Activated naive CD4-positive, alpha-beta T cell treated with anti-CD3 and anti-CD28 coated beads for 36 hours (primary cell): Measurements from ENCODE around the gene ZFP62. TPM values are rescaled to one million over a fixed set of nuclear protein-coding genes. Genes with fewer than 3 reads are reported as not detected.
A peak's percentile ranks its signal among the peaks of the same experiment; 100 is the strongest.
"Not testable (repeated sequence)": the region's sequence is repeated elsewhere in the genome, so short reads cannot be mapped to it uniquely, and the experiment has no call there.

Experiments used
- CTCF ChIA-PET: fragments of 350-600 bp; sonication (Branson Sonifier 250); formaldehyde crosslinking; loops from one replicate; lab custom pipeline; 2021; ENCODE audit warnings: antibody characterized with exemption; lab: Charles Lee
- DNase-seq: peaks from one replicate; pipeline ENCODE4 v3.0.0-alpha.2; 2020
- H3K27ac Mint-ChIP-seq: one replicate; pipeline ENCODE4 v1.8.0; 2021; ENCODE audit warnings: mild to moderate bottlenecking, mixed read lengths
- H3K27me3 Mint-ChIP-seq: one replicate; pipeline ENCODE4 v1.8.0; 2021; ENCODE audit warnings: low read depth, mixed read lengths
- H3K36me3 Mint-ChIP-seq: one replicate; pipeline ENCODE4 v1.8.0; 2021; ENCODE audit warnings: low read depth, mixed read lengths
- H3K4me1 Mint-ChIP-seq: one replicate; pipeline ENCODE4 v1.8.0; 2021; ENCODE audit warnings: low read depth, mixed read lengths
- H3K4me3 Mint-ChIP-seq: one replicate; pipeline ENCODE4 v1.8.0; 2021; ENCODE audit warnings: mild to moderate bottlenecking, moderate library complexity, mixed read lengths
- H3K9me3 Mint-ChIP-seq: one replicate; pipeline ENCODE4 v1.8.0; 2021; ENCODE audit warnings: mixed read lengths
- intact Hi-C: fragments of 100-400 bp; cut with micrococcal nuclease; formaldehyde crosslinking; loops from one replicate; pipeline ENCODE4 v1.15.1; 2023
- total RNA-seq, 2 experiments: library from RNA; stranded (reverse); gene quantifications; one replicate each; pipeline ENCODE4 v1.2.3, GENCODE V29; 2021

Gene ZFP62
- total RNA-seq, 2 experiments from 2014 or later: 21.5 to 23.6 TPM

GRCh38 chr5:180885845-180886529 is 24.9 kb upstream of the ZFP62 start:
- peaks cover 23% of the 10 kb centered on the region for H3K27me3 Mint-ChIP-seq
- H3K4me3 Mint-ChIP-seq, H3K27ac Mint-ChIP-seq, DNase-seq, H3K4me1 Mint-ChIP-seq, CTCF ChIA-PET, H3K36me3 Mint-ChIP-seq, intact Hi-C loops, H3K9me3 Mint-ChIP-seq: not testable (repeated sequence)

DNA sequence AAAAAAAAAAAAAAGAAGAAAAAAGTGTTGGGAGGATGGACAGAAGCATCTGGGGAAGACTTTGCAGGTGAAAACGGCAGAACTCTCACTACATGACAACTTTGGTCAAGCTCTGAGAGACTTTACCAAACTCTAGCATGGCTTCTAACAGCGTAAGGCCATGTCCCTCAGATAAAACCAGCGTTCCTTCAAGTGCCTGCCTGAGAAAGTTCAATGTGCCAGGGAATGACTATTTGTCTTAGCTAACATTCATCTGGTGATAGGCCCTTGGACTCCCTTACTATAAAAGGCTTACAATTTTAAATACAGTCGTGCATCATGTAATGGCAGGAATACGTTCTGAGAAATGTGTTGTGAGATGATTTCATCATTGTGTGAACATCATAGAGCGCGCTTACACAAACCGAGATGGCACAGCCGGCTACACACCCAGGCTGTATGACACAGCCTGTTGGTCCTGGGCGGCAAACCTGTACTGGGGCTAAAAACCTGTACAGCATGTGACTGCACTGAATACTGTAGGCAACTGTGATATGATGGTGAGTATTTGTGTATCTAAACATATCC is 14.9 kb upstream of the ZFP62 start:
- no peak for DNase-seq
- Mint-ChIP-seq H3K36me3 (no peaks in the 10 kb centered on the region), H3K4me3 (no peak overlapping the region), H3K27me3 (no peaks in the 10 kb centered on the region), H3K9me3 (no peaks in the 10 kb centered on the region), H3K4me1 (no peaks in the 10 kb centered on the region), H3K27ac (no peak overlapping the region)
- intact Hi-C loops: no loop called here
- CTCF ChIA-PET: interaction anchor here (0.8 kb wide), 1 partner anchor 282 kb away, joined by 3 read pairs; no protein-coding TSS in a partner anchor

- CTCF ChIA-PET: interaction anchor here (0.6 kb wide), 1 partner anchor 150 kb away, joined by 3 read pairs; no protein-coding TSS in a partner anchor
Measured at GRCh38 chr5:180874804-180875582, 13.9 kb upstream of the ZFP62 start.

GRCh38 chr5:180873615-180874520 is 12.8 kb upstream of the ZFP62 start:
- intact Hi-C loops: no loop called here
- CTCF ChIA-PET: no interaction called here
- H3K9me3 Mint-ChIP-seq: no peaks in the 10 kb centered on the region
- H3K4me3 Mint-ChIP-seq: no peak overlapping the region
- peak; percentile 30 for DNase-seq
- no peak overlapping the region for H3K27ac Mint-ChIP-seq
- no peaks in the 10 kb centered on the region for H3K36me3 Mint-ChIP-seq
- H3K4me1 Mint-ChIP-seq: peaks cover under 1% of the 10 kb centered on the region
- H3K27me3 Mint-ChIP-seq: no peaks in the 10 kb centered on the region

More at GRCh38 chr5:180874804-180875582, 13.9 kb upstream of the ZFP62 start:
- H3K27ac Mint-ChIP-seq: no peak overlapping the region
- no peaks in the 10 kb centered on the region for H3K36me3 Mint-ChIP-seq
- no peak for DNase-seq
- no peaks in the 10 kb centered on the region for H3K27me3 Mint-ChIP-seq
- intact Hi-C loops: no loop called here
- H3K9me3 Mint-ChIP-seq: no peaks in the 10 kb centered on the region
- no peaks in the 10 kb centered on the region for H3K4me1 Mint-ChIP-seq
- no peak overlapping the region for H3K4me3 Mint-ChIP-seq

DNA sequence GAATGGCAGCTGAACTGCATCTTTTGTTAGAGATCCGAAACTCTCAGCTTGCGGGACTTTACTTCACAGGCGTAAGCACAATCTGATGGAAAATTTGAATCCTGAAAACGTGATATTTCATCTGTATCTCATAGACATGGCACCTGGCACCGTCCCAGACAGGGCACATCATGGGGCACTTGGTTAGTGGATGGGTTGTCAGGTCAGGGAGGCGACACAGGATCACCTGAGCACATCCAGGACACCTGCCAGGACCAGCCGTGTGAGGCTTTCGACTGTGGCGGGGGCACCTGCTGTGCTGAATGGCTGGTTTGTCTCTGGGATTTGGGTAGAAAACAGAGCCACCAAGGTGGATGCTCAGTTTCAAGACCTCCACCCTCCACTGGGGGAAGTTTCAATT is 11.3 kb upstream of the ZFP62 start:
- CTCF ChIA-PET: no interaction called here
- no peaks in the 10 kb centered on the region for H3K9me3 Mint-ChIP-seq
- no peaks in the 10 kb centered on the region for H3K27me3 Mint-ChIP-seq
- intact Hi-C loops: no loop called here
- H3K27ac Mint-ChIP-seq: no peak overlapping the region
- peaks cover 4% of the 10 kb centered on the region for H3K4me1 Mint-ChIP-seq
- H3K4me3 Mint-ChIP-seq: no peak overlapping the region
- H3K36me3 Mint-ChIP-seq: no peaks in the 10 kb centered on the region
- DNase-seq: no peak

DNA sequence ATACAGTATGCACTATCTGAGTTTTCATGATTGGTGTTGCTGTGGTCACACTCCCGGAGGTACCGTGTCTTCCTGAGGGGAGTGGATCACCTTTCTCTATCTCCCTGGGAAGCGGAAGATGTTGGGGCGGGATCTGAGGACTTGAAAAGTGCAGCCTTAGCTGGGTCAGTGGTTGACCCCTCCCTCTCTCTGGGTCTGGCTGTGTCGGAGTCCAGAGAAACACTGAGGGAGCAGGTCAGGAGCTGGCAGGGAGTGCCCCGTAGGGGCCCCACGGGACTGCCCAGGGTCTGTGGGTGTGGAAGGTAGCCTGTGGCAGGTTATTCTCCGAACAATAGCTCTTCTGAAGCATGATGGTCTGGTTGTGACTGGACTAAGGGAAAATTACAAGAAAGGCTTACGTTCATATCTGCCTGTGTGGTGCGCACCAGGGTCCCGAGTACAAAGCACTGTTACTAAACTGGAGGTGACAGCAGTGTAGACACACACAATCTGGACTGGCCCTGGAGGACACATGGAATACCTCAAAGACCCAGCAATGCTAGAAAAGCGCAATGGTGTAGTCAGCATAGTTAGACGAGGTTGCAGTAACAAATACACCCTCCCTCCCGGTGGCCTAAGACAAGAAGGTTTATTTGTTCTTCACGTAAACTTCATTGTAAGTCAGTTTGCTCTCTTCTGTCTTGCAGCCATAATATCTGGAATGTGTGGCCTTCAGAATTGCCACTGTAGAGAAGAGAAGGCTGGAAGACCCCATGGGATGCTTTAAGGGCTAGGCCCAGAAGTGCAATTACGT is 9.4 kb upstream of the ZFP62 start:
- H3K27me3 Mint-ChIP-seq: no peaks in the 10 kb centered on the region
- no peaks in the 10 kb centered on the region for H3K36me3 Mint-ChIP-seq
- no peak for DNase-seq
- no peak overlapping the region for H3K4me3 Mint-ChIP-seq
- no peak overlapping the region for H3K27ac Mint-ChIP-seq
- peaks cover 4% of the 10 kb centered on the region for H3K4me1 Mint-ChIP-seq
- CTCF ChIA-PET: interaction anchor here (0.8 to 2.5 kb wide), 2 partner anchors 40 to 214 kb away, joined by 3 to 8 read pairs; no protein-coding TSS in a partner anchor
- intact Hi-C loops: no loop called here
- no peaks in the 10 kb centered on the region for H3K9me3 Mint-ChIP-seq

- Mint-ChIP-seq H3K27me3 (no peaks in the 10 kb centered on the region), H3K4me3 (no peak overlapping the region), H3K9me3 (no peaks in the 10 kb centered on the region), H3K27ac (no peak overlapping the region), H3K4me1 (peaks cover 4% of the 10 kb centered on the region), H3K36me3 (no peaks in the 10 kb centered on the region)
- CTCF ChIA-PET: interaction anchor here (1.4 to 2.5 kb wide), 3 partner anchors 39 to 107 kb away, joined by 4 to 8 read pairs (median 6); no protein-coding TSS in a partner anchor
- intact Hi-C loops: loop anchor here (2.0 kb wide), 3 partner anchors 85 to 289 kb away; no protein-coding TSS in a partner anchor
- DNase-seq: no peak
Measured at GRCh38 chr5:180869587-180869986, 8.5 kb upstream of the ZFP62 start.

DNA sequence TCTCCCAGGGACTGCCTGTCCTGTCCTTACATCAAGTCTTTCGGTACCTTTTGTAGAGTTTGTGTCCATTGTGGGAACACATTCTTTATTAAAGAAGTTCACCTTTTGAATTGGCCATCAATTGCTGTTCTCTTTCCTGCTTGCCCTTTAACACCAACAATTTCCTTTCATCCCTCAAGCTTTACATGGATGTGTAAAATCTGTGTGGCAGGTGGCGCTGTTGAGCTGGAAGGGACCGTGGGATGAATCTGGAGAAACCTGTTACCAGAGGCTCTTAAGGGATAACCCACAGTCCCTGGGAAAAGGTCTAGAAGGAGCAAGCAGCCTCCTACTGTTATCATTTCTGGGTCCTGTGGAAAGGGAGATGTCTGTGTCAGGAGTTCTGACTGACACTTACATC is 7.9 kb upstream of the ZFP62 start:
- Mint-ChIP-seq H3K36me3 (no peaks in the 10 kb centered on the region), H3K27me3 (no peaks in the 10 kb centered on the region), H3K4me1 (peaks cover 4% of the 10 kb centered on the region), H3K27ac (no peak overlapping the region), H3K4me3 (no peak overlapping the region), H3K9me3 (no peaks in the 10 kb centered on the region)
- CTCF ChIA-PET: interaction anchor here (0.6 to 2.5 kb wide), 6 partner anchors 8 to 198 kb away, joined by 3 to 8 read pairs (median 4); no protein-coding TSS in a partner anchor
- DNase-seq: peak; percentile 91
- intact Hi-C loops: loop anchor here (2.0 kb wide), 3 partner anchors 84 to 290 kb away; no protein-coding TSS in a partner anchor

DNA sequence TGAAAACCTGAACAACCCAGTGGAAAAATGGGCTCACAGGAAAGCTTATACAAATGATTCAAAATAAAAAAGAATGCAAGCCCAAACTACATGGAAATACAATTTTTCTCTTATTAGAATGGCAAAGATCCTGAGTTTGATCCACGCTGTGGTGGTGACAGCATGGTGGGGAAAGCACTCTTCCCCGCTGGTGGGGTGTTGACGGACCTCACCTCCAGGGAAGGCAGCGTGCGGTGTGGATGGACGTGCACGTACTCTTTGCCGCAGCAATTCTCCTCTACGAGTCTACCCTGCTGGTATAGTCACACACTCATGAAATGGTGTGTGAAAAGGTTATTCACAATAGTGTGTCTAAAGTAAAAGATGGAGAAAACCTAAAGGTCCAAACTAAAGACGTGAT is 5.9 kb upstream of the ZFP62 start:
- no peak for DNase-seq
- CTCF ChIA-PET: interaction anchor here (0.9 kb wide), 1 partner anchor 36 kb away, joined by 5 read pairs; no protein-coding TSS in a partner anchor
- H3K4me3 Mint-ChIP-seq: no peak overlapping the region
- peaks cover 4% of the 10 kb centered on the region for H3K4me1 Mint-ChIP-seq
- intact Hi-C loops: no loop called here
- no peaks in the 10 kb centered on the region for H3K9me3 Mint-ChIP-seq
- no peaks in the 10 kb centered on the region for H3K27me3 Mint-ChIP-seq
- H3K36me3 Mint-ChIP-seq: no peaks in the 10 kb centered on the region
- no peak overlapping the region for H3K27ac Mint-ChIP-seq

GRCh38 chr5:180865981-180866695 is 5.1 kb upstream of the ZFP62 start:
- Mint-ChIP-seq H3K27ac (no peak overlapping the region), H3K36me3 (no peaks in the 10 kb centered on the region), H3K4me3 (no peak overlapping the region), H3K27me3 (no peaks in the 10 kb centered on the region), H3K4me1 (peaks cover 4% of the 10 kb centered on the region), H3K9me3 (no peaks in the 10 kb centered on the region)
- intact Hi-C loops: no loop called here
- DNase-seq: no peak
- CTCF ChIA-PET: interaction anchor here (0.7 to 0.9 kb wide), 4 partner anchors 15 to 332 kb away, joined by 3 to 5 read pairs (median 4); no protein-coding TSS in a partner anchor
